ENCODE results near the gene INPP5J.

- no peak for TF ChIP-seq KAT7 (CRISPR knock-in tag; IDR thresholded peaks at IDR 0.05; ENCODE audit: borderline replicate concordance)
- TF ChIP-seq, protein P1, sequence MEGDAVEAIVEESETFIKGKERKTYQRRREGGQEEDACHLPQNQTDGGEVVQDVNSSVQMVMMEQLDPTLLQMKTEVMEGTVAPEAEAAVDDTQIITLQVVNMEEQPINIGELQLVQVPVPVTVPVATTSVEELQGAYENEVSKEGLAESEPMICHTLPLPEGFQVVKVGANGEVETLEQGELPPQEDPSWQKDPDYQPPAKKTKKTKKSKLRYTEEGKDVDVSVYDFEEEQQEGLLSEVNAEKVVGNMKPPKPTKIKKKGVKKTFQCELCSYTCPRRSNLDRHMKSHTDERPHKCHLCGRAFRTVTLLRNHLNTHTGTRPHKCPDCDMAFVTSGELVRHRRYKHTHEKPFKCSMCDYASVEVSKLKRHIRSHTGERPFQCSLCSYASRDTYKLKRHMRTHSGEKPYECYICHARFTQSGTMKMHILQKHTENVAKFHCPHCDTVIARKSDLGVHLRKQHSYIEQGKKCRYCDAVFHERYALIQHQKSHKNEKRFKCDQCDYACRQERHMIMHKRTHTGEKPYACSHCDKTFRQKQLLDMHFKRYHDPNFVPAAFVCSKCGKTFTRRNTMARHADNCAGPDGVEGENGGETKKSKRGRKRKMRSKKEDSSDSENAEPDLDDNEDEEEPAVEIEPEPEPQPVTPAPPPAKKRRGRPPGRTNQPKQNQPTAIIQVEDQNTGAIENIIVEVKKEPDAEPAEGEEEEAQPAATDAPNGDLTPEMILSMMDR (IDR thresholded peaks at IDR 0.05 in 2 of 3, conservative IDR thresholded peaks at IDR 0.05 in 1 of 3; ENCODE audit: insufficient read depth in 2 of 3, low read depth in 1 of 3, low read length in 3 of 3), result no peak
- TF ChIP-seq ARID3A (IDR thresholded peaks at IDR 0.05; ENCODE audit: borderline replicate concordance, low read depth, low read length), result no peak
Observed at GRCh38 chr22:31160328-31160978, 37.7 kb downstream of the INPP5J start.
